ENCODE measurements around the gene PPM1L.

DNA sequence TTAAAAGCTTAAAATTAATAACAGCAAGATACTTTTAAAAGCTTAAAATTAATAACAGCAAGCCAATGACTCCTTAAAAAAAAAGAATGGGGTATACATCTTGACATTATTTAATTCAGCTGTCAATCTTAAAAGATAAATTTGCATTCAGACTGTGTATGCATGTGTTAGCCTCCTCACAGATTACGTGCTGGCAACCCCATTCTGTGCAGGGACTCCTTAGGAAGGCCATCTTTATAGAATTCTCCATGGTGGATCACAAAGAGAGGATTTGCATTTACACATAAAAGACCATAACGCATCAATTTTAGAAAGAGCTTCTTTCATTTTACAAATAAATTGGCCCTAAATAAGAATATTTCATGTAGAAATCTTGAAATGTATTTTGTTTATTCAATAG is 261.9 kb downstream of the PPM1L start:
- TF ChIP-seq GATA1 (IDR thresholded peaks at IDR 0.05; ENCODE audit: low read depth, low read length) (no peak), POLR2A (IDR thresholded peaks at IDR 0.05; ENCODE audit: low read length) (no peak)

Measured in erythroblast (primary cell).